ENCODE results near the gene NUBPL. TPM values are rescaled to one million over a fixed set of nuclear protein-coding genes. Genes with fewer than 3 reads are reported as not detected.
"Not testable (repeated sequence)": the region's sequence is repeated elsewhere in the genome, so short reads cannot be mapped to it uniquely, and the experiment has no call there.

Gene NUBPL
- total RNA-seq, 1 donor from 2014 or later = 12.5 TPM

- Mint-ChIP-seq H3K36me3 (ENCODE audit: unreplicated experiment) (peaks cover 17% of the 10 kb centered on the region), H3K27ac (ENCODE audit: unreplicated experiment) (no peak overlapping the region), H3K4me3 (ENCODE audit: unreplicated experiment) (no peak overlapping the region), H3K4me1 (ENCODE audit: low read depth, unreplicated experiment) (no peaks in the 10 kb centered on the region), H3K9me3 (ENCODE audit: unreplicated experiment) (peaks cover 4% of the 10 kb centered on the region), H3K27me3 (ENCODE audit: unreplicated experiment) (no peaks in the 10 kb centered on the region)
- DNase-seq = no peak
- TF ChIP-seq CTCF (IDR thresholded peaks at IDR 0.05; ENCODE audit: partially characterized antibody, unreplicated experiment) = no peak
These were observed 188.1 kb downstream of the NUBPL start for GRCh38 chr14:31749275-31749674.

- not testable (repeated sequence) for H3K27me3 Mint-ChIP-seq (ENCODE audit: unreplicated experiment); H3K27ac Mint-ChIP-seq (ENCODE audit: unreplicated experiment); H3K4me3 Mint-ChIP-seq (ENCODE audit: unreplicated experiment); DNase-seq; H3K9me3 Mint-ChIP-seq (ENCODE audit: unreplicated experiment); H3K4me1 Mint-ChIP-seq (ENCODE audit: low read depth, unreplicated experiment)
- peaks cover 17% of the 10 kb centered on the region for H3K36me3 Mint-ChIP-seq (ENCODE audit: unreplicated experiment)
These were observed 189.8 kb downstream of the NUBPL start for GRCh38 chr14:31751047-31751446.

- Mint-ChIP-seq H3K9me3 (ENCODE audit: unreplicated experiment) (peaks cover 7% of the 10 kb centered on the region), H3K4me1 (ENCODE audit: low read depth, unreplicated experiment) (no peaks in the 10 kb centered on the region), H3K27ac (ENCODE audit: unreplicated experiment) (no peak overlapping the region), H3K36me3 (ENCODE audit: unreplicated experiment) (peaks cover 17% of the 10 kb centered on the region), H3K27me3 (ENCODE audit: unreplicated experiment) (no peaks in the 10 kb centered on the region), H3K4me3 (ENCODE audit: unreplicated experiment) (no peak overlapping the region)
- DNase-seq = no peak
- TF ChIP-seq CTCF (IDR thresholded peaks at IDR 0.05; ENCODE audit: partially characterized antibody, unreplicated experiment) = no peak
These were observed 191.9 kb downstream of the NUBPL start for GRCh38 chr14:31752867-31753661.

- Mint-ChIP-seq H3K27me3 (ENCODE audit: unreplicated experiment) (no peaks in the 10 kb centered on the region), H3K36me3 (ENCODE audit: unreplicated experiment) (no peaks in the 10 kb centered on the region), H3K4me3 (ENCODE audit: unreplicated experiment) (no peak overlapping the region), H3K9me3 (ENCODE audit: unreplicated experiment) (peaks cover 5% of the 10 kb centered on the region), H3K4me1 (ENCODE audit: low read depth, unreplicated experiment) (no peaks in the 10 kb centered on the region), H3K27ac (ENCODE audit: unreplicated experiment) (no peak overlapping the region)
- DNase-seq = no peak
- TF ChIP-seq CTCF (IDR thresholded peaks at IDR 0.05; ENCODE audit: partially characterized antibody, unreplicated experiment) = no peak
These were observed 197.7 kb downstream of the NUBPL start for GRCh38 chr14:31758941-31759340.

GRCh38 chr14:31760277-31760676 lies 199.1 kb downstream of the NUBPL start:
- DNase-seq = no peak

More at GRCh38 chr14:31760277-31760676, 199.1 kb downstream of the NUBPL start:
- Mint-ChIP-seq H3K27me3 (ENCODE audit: unreplicated experiment) (no peaks in the 10 kb centered on the region), H3K27ac (ENCODE audit: unreplicated experiment) (no peak overlapping the region), H3K4me3 (ENCODE audit: unreplicated experiment) (no peak overlapping the region), H3K36me3 (ENCODE audit: unreplicated experiment) (no peaks in the 10 kb centered on the region), H3K4me1 (ENCODE audit: low read depth, unreplicated experiment) (no peaks in the 10 kb centered on the region), H3K9me3 (ENCODE audit: unreplicated experiment) (peaks cover 4% of the 10 kb centered on the region)
- TF ChIP-seq CTCF (IDR thresholded peaks at IDR 0.05; ENCODE audit: partially characterized antibody, unreplicated experiment) = no peak

Data from glutamatergic neuron (in vitro differentiated cells).